K562 (cell line): ENCODE data around the gene TOMT. TPM values are rescaled to one million over a fixed set of nuclear protein-coding genes. Genes with fewer than 3 reads are reported as not detected.

Source experiments
- ATAC-seq: fragments of 200-7000 bp; cut with Tn5 transposase; 3 replicates; pipeline ENCODE4 v1.9.1; 2020; ENCODE audit warnings: moderate library complexity
- BruUV-seq: library from RNA; stranded (reverse); fragments of 400-500 nt; replicated peaks from 2 replicates; lab custom pipeline; 2021; lab: Mats Ljungman, UMichigan
- CTCF ChIA-PET: fragments of 300-600 bp; formaldehyde crosslinking; extraction: SDS; loops from one replicate; lab custom pipeline; 2021; ENCODE audit warnings: low intra/inter-chr PET ratio; lab: Yijun Ruan, JAX
- POLR2A ChIA-PET: fragments of 300-600, 350-650 bp; sonication (Branson Sonifier 250); formaldehyde crosslinking; extraction: SDS; loops from one replicate; lab custom pipeline; 2021; ENCODE audit warnings: antibody characterized with exemption, inconsistent platforms; lab: Yijun Ruan, JAX
- DNase-seq, 4 experiments: peaks; one replicate each; pipeline versions ENCODE4 v3.0.0 to v3.0.0-alpha.2; 2011 to 2018; ENCODE audit warnings: low spot score in 3 of 4, mixed read lengths in 3 of 4; ENCODE audit errors: extremely low read depth in 1 of 4
- FAIRE-seq: peaks from 2 replicates; lab custom pipeline; 2011; peaks lifted over from hg19 to GRCh38; lab: Jason Lieb, UNC
- H2AFZ ChIP-seq: 2 replicates; pipeline ENCODE4 v1.6.0; 2011; ENCODE audit warnings: low read depth, low read length, control low read depth, inconsistent platforms
- H3K27ac ChIP-seq: fragments of 200-600 bp; 3 replicates; pipeline ENCODE4 v1.8.0; 2011; ENCODE audit warnings: low read depth, mild to moderate bottlenecking, control low read depth, inconsistent platforms, low read length, moderate library complexity, mixed read lengths; ENCODE audit errors: extremely low read depth
- H3K27me3 ChIP-seq, 2 experiments: fragments of 300-600 bp in 1 of 2; 2 replicates in 1 of 2; 3 replicates in 1 of 2; pipeline versions ENCODE4 v1.6.0 to v1.8.0; 2011; ENCODE audit warnings: inconsistent platforms in 2 of 2, low read length in 2 of 2, mild to moderate bottlenecking in 1 of 2, mixed read lengths in 1 of 2, moderate library complexity in 1 of 2; ENCODE audit not compliant: control insufficient read depth in 2 of 2, insufficient read depth in 2 of 2
- H3K36me3 ChIP-seq: fragments of 300-600 bp; 3 replicates; pipeline ENCODE4 v1.8.0; 2011; ENCODE audit warnings: mild to moderate bottlenecking, low read length, inconsistent platforms; ENCODE audit not compliant: control insufficient read depth, insufficient read depth
- H3K4me1 ChIP-seq, 2 experiments: fragments of 200-600 bp in 1 of 2; replicated peaks in 1 of 2; 2 replicates in 1 of 2; 3 replicates in 1 of 2; pipeline versions ENCODE4 v1.5.1 to v1.8.0; 2011; ENCODE audit warnings: inconsistent platforms in 2 of 2, low read length in 2 of 2, mild to moderate bottlenecking in 1 of 2, mixed read lengths in 1 of 2, moderate library complexity in 1 of 2; ENCODE audit not compliant: control insufficient read depth in 2 of 2, insufficient read depth in 2 of 2
- H3K4me2 ChIP-seq: 2 replicates; pipeline ENCODE4 v1.6.1; 2011; ENCODE audit warnings: low read length, control low read depth, inconsistent platforms, mixed read lengths; ENCODE audit not compliant: insufficient read depth
- H3K4me3 ChIP-seq: fragments of 200-600 bp; sonication (generic), shearing (Covaris generic); 2 replicates; pipeline ENCODE4 v1.5.1; 2016; ENCODE audit warnings: control low read depth, inconsistent platforms
- H3K79me2 ChIP-seq: fragments of 200-600 bp; 3 replicates; pipeline ENCODE4 v1.8.0; 2011; ENCODE audit warnings: low read length, inconsistent platforms; ENCODE audit not compliant: control insufficient read depth, insufficient read depth
- H3K9ac ChIP-seq, 2 experiments: 2 replicates each; pipeline versions ENCODE4 v1.6.0 to v1.6.1; 2011; ENCODE audit warnings: low read depth in 2 of 2, low read length in 2 of 2, control low read depth in 1 of 2, inconsistent platforms in 1 of 2, mild to moderate bottlenecking in 1 of 2, mixed read lengths in 1 of 2; ENCODE audit not compliant: insufficient read depth in 1 of 2
- H3K9me1 ChIP-seq: one replicate; pipeline ENCODE4 v1.6.0; 2011; ENCODE audit warnings: inconsistent platforms, mild to moderate bottlenecking, low read length, moderate library complexity; ENCODE audit not compliant: control insufficient read depth, insufficient read depth
- H3K9me3 ChIP-seq: replicated peaks from 2 replicates; pipeline ENCODE4 v1.5.1; 2011; ENCODE audit warnings: low read depth, low read length, inconsistent platforms; ENCODE audit not compliant: control insufficient read depth, insufficient read depth
- H4K20me1 ChIP-seq: replicated peaks from 2 replicates; pipeline ENCODE4 v1.6.1; 2011; ENCODE audit warnings: low read length, inconsistent platforms, mixed read lengths; ENCODE audit not compliant: control insufficient read depth, insufficient read depth
- MCM5 ChIP-seq: fragments of 450-650 bp; IDR thresholded peaks from 2 replicates; pipeline ENCODE4 v1.6.1; 2016; ENCODE audit warnings: low read depth
- POU5F1 ChIP-seq: fragments of 150-350 bp; IDR thresholded peaks from 2 replicates; pipeline ENCODE4 v1.6.1; 2014; ENCODE audit warnings: borderline replicate concordance, low read length, low read depth, mild to moderate bottlenecking; ENCODE audit not compliant: partially characterized antibody
- SMARCE1 ChIP-seq: fragments of 450-650 bp; IDR thresholded peaks from 2 replicates; pipeline ENCODE4 v1.7.1; 2016; ENCODE audit warnings: mild to moderate bottlenecking
- USF2 ChIP-seq: sonication (generic); formaldehyde crosslinking; IDR thresholded peaks from 2 replicates; pipeline ENCODE4 v1.5.0; 2020; ENCODE audit warnings: missing genetic modification reagents
- WGBS: fragments of 100-300 bp; shearing (Covaris generic); methylation state at CpG from one replicate; pipeline ENCODE4 v1.1.6; 2016; ENCODE audit warnings: low coverage, mixed read lengths; ENCODE audit not compliant: insufficient coverage; ENCODE audit errors: missing lambda C conversion rate; 5-methylcytosine and 5-hydroxymethylcytosine counted together
- in situ Hi-C: fragments of 300-500 bp; cut with MboI; formaldehyde crosslinking; loops from 4 replicates; pipeline ENCODE4 v1.15.0; 2018; ENCODE audit warnings: inconsistent platforms, mixed read lengths
- intact Hi-C: fragments of 100-400 bp; cut with micrococcal nuclease; formaldehyde crosslinking; loops from 2 replicates; pipeline ENCODE4 v1.14.2; 2022
- polyA plus RNA-seq, 8 experiments: library from polyadenylated mRNA; depleted of rRNA in 4 of 8; stranded (reverse) in 5 of 8; unstranded in 3 of 8; fragments of >200 nt; fragmentation: Nextera tagmentation in 2 of 8; fragmentation: Illumina TruSeq in 1 of 8; extraction: Ambion mirVana in 2 of 8; extraction: Trizol in 1 of 8; gene quantifications; 2 replicates each; pipeline versions ENCODE4 v1.2.1 to v1.2.3, GENCODE V29; 2011 to 2014; ENCODE audit warnings: inconsistent platforms in 1 of 8, missing spikeins in 1 of 8
- total RNA-seq, 7 experiments: library from RNA; depleted of rRNA in 6 of 7; stranded (reverse); fragments of >200 nt in 6 of 7; fragmentation: Illumina TruSeq in 2 of 7; extraction: Trizol in 2 of 7; gene quantifications; 2 replicates each; pipeline versions ENCODE4 v1.2.1 to v1.2.3, GENCODE V29; 2011 to 2021; ENCODE audit warnings: low replicate concordance in 1 of 7
- TF ChIP-seq, protein P1 (sequence below), 2 experiments: fragments of 450-650 bp in 1 of 2; sonication (generic) in 1 of 2; formaldehyde crosslinking in 1 of 2; IDR thresholded peaks; 2 replicates each; pipeline versions ENCODE4 v1.7.1 to v1.9.0; 2016 to 2022; ENCODE audit warnings: inconsistent platforms in 1 of 2, mild to moderate bottlenecking in 1 of 2, missing genetic modification reagents in 1 of 2
- TF ChIP-seq, protein P2 (sequence below): fragments of 450-650 bp; IDR thresholded peaks from 2 replicates; pipeline ENCODE4 v1.6.1; 2018; ENCODE audit not compliant: partially characterized antibody
- TF ChIP-seq, protein P3 (sequence below): fragments of 450-650 bp; formaldehyde crosslinking; IDR thresholded peaks from 2 replicates; pipeline ENCODE4 v1.4.0; 2022; ENCODE audit warnings: mild to moderate bottlenecking, moderate library complexity

Gene TOMT
- total and polyA plus RNA-seq, 9 of the 15 experiments (the other 6 are each of a cell fraction or from before 2014, with no cell fraction given), result not detected

DNA sequence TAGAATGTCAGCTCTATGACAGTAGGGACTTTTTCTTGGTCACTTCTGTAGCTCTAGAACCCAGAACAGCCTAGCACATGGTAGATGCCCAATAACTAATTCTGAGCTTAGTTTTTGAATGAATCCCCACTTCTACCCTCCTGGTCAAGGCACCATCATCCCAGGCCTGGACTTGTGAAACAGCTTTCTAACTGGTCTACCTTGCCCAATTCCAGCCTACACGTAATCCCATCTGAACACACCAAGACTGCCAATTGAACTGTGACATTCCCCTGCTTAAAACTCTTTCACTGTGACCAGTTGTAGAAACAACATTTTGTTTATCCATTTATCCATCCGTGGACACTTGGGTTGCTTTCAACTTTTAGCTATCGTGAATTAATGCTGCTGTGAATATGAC is 23.7 kb downstream of the TOMT start:
- BruUV-seq, result no TSS peak
- no peaks in the 10 kb centered on the region; the same call in 1 of the 2 replicates for H3K9me3 ChIP-seq
- 0 out of 5 replicates have a peak, but pooled peaks cover 0 to under 1% of the 10 kb centered on the region in 2 experiments for H3K4me1 ChIP-seq
- WGBS, result 6% methylated on average over 3 of the region's 3 CpGs
- H3K4me2 ChIP-seq, result no peak overlapping the region
- in situ Hi-C loops (no loop called here), intact Hi-C loops (no loop called here)
- ChIA-PET CTCF (no interaction called here), POLR2A (interaction anchor here (1.0 kb wide), 1 partner anchor 11 kb away, joined by 3 read pairs; no protein-coding TSS in a partner anchor)
- no peaks in the 10 kb centered on the region for H3K9me1 ChIP-seq
- H3K27me3 ChIP-seq, result no peaks in the 10 kb centered on the region
- no peak overlapping the region for H3K4me3 ChIP-seq
- H4K20me1 ChIP-seq, result no peaks in the 10 kb centered on the region
- H3K27ac ChIP-seq, result no peak overlapping the region
- FAIRE-seq (no peak), DNase-seq (no peak), ATAC-seq (no peak)
- no peaks in the 10 kb centered on the region for H3K36me3 ChIP-seq
- H3K9ac ChIP-seq, result no peak overlapping the region
- no peaks in the 10 kb centered on the region for H3K79me2 ChIP-seq
- no peak overlapping the region for H2AFZ ChIP-seq
- TF ChIP-seq MCM5 (no peak), POU5F1 (no peak), USF2 (CRISPR knock-in tag) (no peak), SMARCE1 (no peak)
- TF ChIP-seq, protein P1, sequence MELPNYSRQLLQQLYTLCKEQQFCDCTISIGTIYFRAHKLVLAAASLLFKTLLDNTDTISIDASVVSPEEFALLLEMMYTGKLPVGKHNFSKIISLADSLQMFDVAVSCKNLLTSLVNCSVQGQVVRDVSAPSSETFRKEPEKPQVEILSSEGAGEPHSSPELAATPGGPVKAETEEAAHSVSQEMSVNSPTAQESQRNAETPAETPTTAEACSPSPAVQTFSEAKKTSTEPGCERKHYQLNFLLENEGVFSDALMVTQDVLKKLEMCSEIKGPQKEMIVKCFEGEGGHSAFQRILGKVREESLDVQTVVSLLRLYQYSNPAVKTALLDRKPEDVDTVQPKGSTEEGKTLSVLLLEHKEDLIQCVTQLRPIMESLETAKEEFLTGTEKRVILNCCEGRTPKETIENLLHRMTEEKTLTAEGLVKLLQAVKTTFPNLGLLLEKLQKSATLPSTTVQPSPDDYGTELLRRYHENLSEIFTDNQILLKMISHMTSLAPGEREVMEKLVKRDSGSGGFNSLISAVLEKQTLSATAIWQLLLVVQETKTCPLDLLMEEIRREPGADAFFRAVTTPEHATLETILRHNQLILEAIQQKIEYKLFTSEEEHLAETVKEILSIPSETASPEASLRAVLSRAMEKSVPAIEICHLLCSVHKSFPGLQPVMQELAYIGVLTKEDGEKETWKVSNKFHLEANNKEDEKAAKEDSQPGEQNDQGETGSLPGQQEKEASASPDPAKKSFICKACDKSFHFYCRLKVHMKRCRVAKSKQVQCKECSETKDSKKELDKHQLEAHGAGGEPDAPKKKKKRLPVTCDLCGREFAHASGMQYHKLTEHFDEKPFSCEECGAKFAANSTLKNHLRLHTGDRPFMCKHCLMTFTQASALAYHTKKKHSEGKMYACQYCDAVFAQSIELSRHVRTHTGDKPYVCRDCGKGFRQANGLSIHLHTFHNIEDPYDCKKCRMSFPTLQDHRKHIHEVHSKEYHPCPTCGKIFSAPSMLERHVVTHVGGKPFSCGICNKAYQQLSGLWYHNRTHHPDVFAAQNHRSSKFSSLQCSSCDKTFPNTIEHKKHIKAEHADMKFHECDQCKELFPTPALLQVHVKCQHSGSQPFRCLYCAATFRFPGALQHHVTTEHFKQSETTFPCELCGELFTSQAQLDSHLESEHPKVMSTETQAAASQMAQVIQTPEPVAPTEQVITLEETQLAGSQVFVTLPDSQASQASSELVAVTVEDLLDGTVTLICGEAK (IDR thresholded peaks at IDR 0.05), result no peak
- TF ChIP-seq, protein P1 (CRISPR knock-in tag; IDR thresholded peaks at IDR 0.05), result no peak
- TF ChIP-seq, protein P2, sequence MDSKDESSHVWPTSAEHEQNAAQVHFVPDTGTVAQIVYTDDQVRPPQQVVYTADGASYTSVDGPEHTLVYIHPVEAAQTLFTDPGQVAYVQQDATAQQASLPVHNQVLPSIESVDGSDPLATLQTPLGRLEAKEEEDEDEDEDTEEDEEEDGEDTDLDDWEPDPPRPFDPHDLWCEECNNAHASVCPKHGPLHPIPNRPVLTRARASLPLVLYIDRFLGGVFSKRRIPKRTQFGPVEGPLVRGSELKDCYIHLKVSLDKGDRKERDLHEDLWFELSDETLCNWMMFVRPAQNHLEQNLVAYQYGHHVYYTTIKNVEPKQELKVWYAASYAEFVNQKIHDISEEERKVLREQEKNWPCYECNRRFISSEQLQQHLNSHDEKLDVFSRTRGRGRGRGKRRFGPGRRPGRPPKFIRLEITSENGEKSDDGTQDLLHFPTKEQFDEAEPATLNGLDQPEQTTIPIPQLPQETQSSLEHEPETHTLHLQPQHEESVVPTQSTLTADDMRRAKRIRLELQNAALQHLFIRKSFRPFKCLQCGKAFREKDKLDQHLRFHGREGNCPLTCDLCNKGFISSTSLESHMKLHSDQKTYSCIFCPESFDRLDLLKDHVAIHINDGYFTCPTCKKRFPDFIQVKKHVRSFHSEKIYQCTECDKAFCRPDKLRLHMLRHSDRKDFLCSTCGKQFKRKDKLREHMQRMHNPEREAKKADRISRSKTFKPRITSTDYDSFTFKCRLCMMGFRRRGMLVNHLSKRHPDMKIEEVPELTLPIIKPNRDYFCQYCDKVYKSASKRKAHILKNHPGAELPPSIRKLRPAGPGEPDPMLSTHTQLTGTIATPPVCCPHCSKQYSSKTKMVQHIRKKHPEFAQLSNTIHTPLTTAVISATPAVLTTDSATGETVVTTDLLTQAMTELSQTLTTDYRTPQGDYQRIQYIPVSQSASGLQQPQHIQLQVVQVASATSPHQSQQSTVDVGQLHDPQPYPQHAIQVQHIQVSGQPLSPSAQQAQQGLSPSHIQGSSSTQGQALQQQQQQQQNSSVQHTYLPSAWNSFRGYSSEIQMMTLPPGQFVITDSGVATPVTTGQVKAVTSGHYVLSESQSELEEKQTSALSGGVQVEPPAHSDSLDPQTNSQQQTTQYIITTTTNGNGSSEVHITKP, result no peak
- TF ChIP-seq, protein P3, sequence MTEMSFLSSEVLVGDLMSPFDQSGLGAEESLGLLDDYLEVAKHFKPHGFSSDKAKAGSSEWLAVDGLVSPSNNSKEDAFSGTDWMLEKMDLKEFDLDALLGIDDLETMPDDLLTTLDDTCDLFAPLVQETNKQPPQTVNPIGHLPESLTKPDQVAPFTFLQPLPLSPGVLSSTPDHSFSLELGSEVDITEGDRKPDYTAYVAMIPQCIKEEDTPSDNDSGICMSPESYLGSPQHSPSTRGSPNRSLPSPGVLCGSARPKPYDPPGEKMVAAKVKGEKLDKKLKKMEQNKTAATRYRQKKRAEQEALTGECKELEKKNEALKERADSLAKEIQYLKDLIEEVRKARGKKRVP (CRISPR knock-in tag), result no peak
